HCEC 1CT (cell line): ENCODE data around the gene SNX9.

ENCODE experiments used
- DNase-seq: peaks from one replicate; pipeline ENCODE4 v3.0.0-alpha.2; 2017

The SNX9 gene

GRCh38 chr6:157860505-157860991 lies 37.5 kb downstream of the SNX9 start:
- DNase-seq: no peak

DNA sequence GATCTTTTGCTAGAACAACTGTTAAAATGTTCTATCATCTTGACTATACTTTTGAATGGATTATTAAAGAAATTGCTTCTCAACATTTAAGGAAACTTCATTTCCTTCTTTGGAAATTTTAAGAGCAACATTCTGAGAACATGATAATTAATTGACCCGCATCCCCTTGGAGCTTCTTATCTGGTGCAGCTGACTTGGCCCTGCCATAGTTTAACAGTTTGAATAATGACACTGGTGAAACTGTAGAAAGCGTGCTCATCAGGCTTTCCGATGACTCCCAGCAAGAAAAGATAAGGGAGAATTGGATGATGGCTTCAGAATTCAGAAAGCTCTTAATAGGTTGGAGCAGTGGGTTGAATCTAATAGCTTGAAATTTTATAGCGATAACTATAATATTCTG lies 38.1 kb downstream of the SNX9 start:
- DNase-seq: no peak

DNA sequence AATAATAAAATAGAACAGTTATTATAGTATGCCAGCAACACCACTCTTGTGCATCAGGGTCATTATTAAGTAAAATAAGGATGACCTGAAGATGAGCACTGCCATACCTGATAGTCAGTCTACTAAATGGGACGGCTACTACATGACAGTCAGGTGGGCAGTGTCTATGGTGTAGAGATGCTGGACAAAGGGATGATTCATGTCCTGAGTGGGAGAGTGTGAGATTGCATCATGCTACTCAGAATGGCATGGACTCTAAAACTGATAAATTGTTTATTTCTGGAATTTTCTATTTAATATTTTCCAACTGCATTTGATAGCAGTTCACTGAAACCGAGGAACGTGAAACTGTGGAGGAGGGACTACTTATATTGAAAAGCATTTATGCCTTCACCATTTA lies 38.8 kb downstream of the SNX9 start:
- DNase-seq: peak; percentile 44

DNA sequence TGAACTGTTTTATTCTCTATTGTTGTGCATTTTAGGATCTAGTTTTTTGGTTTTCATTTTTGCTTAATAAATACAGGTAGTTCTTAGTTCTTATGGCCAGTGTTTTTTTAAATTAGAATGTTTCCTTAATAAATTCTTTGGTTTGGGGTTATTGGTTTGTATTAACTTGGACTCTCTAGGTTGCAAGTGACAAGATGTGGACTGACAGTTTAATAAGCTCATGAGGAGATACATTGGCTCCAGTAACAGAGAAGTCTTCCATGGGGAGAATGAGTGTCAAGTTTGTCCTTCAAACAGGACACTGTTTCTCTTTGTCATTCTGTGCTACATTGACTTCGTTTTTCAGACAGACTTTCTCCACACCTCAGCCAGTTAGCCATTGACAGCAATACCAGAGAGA lies 39.7 kb downstream of the SNX9 start:
- DNase-seq: no peak

GRCh38 chr6:157864185-157864761 lies 41.2 kb downstream of the SNX9 start:
- DNase-seq: peak; percentile 24

- no peak for DNase-seq
These were observed 42.2 kb downstream of the SNX9 start for GRCh38 chr6:157865249-157865648.

GRCh38 chr6:157867155-157867559 lies 44.1 kb downstream of the SNX9 start:
- peak; percentile 49 for DNase-seq

- no peak for DNase-seq
These were observed 44.9 kb downstream of the SNX9 start for GRCh38 chr6:157867981-157868380.

DNA sequence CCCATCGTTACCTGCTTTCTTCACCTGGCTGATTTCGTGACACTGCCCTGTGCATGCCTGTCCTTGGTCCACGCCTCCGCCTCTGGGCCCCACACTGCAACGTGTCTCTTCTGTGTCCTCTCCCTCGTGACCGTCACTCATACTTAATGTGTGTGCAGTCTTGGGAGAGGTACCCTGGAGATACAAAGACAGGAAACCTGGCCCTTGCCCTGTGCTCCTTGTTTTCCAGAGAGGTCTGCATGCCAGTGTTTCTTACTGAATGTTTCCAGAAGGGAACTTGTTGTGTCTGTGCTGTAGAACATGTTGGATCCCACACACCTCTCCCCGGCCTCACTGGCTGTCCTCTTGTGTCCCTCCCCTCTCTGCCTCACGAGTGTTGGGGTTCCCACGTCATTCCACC lies 45.8 kb downstream of the SNX9 start:
- no peak for DNase-seq

DNA sequence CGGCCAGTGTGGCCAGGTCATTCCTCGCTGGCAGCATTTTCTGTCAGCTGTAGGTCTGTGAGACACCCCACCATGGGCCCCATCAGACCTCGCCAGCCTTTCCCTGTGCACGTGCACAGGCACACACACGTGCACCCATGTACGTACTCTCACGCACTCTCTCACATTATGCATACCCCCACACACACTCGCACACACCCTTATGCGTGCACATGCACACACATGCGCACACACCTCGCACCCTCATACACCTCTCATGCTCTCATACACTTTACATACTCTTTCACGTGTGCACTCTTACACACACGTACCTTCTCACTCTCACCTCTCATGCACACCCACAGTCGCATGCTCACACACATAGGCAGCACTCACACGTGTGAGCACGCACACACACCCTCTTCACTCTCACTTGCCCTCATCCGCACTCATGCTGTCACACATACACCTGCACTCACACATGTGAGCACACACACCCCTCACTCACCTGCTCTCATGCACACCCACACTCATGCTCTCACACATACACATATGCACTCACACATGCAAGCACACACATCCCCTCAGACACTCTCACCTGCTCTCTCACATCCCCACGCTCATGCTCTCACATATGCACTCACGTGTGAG lies 46.7 kb downstream of the SNX9 start:
- no peak for DNase-seq

DNA sequence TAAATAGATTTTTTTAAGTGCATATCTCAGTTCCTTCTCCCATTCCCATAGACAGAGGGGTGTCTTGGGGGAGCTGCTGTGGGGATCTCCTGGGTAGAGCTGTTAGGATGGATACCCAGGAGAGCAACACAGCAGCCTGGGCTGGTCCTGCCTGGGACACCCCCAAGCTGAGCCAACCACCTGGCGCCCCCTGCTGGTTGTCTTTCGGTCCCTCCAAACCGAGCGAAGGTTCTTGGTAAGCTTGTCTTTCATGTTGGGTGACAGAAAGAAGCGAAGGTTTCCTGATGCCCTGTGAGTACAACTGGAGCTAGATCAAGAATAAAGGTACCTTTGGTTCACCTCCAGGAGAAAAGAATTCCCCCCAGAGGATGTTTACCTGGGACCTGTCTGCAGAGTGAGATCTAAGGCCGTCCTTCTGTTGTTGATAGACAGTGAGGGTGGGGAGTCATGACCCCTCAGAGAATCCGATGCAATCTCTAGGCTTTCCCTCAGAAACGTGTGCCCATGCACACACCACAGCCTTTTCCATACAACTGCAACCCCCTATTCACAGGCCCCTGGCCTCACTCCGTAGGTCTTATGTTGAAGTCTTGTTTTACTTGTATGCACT lies 50.8 kb downstream of the SNX9 start:
- DNase-seq: peak; percentile 50

DNA sequence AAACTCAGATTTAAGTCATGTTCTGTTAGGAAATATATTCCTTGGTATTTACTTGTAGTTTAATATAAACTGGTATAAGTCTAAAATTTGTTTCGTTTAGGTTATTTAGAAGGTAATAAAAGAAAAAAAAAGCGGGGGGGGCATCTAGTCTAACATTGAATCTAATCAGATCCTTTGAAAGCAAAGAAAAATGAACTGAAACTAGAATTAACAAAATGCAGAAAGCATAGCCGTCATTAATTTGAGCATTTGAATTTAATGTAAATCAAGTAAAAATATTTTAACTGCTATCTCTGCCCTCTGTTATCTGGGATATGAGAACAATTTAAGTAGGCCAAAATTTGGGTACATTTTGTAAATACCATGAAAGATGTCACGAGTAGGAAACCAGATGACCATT lies 54.1 kb downstream of the SNX9 start:
- no peak for DNase-seq

DNA sequence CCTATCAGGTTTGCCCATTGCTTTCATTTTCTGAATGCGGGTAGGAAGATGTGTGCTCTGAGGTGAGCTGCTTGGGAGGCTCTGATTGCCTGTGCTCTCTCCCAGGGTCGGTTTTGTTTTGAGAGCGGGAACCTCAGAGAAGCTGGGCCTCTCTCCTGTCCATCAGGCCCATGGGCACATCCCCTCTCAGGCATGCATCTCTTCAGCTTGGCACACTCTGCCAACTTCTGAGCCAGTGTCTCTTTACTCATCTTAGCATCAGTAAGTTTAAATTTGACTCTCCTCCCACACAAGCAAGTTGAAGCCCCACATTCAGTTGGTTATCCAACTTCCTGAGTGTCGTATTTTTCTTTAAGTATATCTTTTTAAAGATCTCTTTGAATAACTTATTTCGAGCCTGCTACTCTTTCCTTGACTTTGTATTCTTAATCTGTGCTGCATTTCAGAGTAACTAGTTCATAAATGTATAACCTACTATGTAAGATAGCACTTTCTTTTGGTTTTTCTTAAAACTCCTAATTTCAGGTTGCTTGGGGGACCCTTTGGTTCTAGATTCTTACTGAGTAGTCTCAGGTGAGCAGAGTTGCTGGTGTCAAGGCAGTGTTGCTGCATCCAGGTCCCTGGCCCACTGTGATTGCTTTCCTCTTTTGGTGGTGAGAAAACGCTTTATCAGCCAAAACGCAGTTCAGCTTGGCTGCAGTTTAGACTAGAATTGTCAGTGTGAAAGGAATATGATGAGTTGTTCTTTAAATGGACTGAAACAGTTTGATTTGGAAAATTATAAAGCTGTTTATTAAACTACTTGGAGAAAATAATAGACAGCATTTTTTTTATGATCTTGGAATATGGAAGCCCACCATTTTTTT lies 54.8 kb downstream of the SNX9 start:
- no peak for DNase-seq

- no peak for DNase-seq
These were observed 56.2 kb downstream of the SNX9 start for GRCh38 chr6:157879034-157879872.

- no peak for DNase-seq
These were observed 56.8 kb downstream of the SNX9 start for GRCh38 chr6:157879873-157880254.

- DNase-seq: no peak
These were observed 57.5 kb downstream of the SNX9 start for GRCh38 chr6:157880534-157880933.

DNA sequence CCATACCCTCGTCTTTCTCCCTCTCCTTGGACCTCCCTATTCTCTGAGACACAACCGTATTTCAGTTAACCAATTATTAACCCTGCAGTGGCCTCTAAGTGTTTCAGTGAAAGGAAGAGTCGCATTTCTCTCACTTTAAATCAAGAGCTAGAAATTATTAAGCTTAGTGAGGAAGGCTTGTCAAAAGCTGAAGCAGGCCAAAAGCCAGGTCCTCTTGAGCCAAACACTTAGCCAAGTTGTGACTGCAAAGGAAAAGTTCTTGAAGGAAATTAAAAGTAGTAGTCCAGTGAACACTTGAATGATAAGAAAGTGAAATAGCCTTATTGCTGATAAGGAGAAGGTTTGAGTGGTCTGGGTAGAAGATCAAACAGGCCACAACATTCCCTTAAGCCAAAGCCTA lies 58.3 kb downstream of the SNX9 start:
- DNase-seq: no peak

GRCh38 chr6:157884756-157885155 lies 61.7 kb downstream of the SNX9 start:
- DNase-seq: no peak

DNA sequence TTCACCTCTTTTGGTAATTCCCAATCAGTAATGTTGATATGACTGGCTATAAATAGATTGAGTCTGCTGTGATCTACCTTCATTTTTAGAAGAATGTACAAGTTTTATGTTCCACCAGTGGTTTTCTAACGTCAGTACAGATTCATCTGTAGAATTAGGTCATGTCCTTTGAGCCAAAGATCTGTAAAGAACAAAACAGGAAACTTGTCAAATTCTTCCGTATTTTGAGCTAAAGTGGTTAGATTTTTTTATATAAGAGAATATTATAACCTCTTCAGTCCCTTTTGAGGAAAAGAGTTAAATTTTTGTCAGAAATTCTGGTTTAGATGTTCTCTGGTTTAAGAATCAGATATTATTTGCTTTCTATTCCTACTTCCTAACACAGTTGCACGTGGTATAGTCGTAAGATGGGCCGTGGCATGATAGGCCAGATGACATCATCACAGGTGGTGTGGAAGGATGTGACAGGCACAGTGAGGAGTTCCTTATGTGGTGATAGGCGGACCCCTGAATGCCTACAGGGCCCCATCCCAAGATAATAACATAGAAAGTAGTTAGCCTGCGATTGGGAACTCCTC lies 62.3 kb downstream of the SNX9 start:
- DNase-seq: no peak

GRCh38 chr6:157885876-157886275 lies 62.8 kb downstream of the SNX9 start:
- no peak for DNase-seq

DNA sequence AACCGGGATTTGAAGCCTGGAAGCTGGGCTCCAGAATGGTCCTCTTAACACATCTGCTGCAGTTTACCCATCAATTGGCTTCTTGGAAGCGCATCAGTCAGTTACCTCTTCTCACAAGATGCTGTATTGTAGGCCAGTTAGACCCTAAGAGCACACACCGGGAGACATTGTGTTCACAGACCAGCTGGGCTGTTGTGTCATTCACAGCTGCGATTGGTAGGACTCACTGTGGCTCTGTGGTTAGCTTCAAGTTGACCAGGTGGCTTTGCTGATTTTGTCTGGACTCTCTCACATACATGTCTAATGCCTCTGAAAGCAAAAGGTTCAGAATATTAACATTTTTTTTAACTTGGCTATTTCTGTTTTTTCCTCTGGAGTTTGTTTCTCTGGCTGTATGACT lies 64.8 kb downstream of the SNX9 start:
- no peak for DNase-seq
